ENCODE data around the gene RTP3.

DNA sequence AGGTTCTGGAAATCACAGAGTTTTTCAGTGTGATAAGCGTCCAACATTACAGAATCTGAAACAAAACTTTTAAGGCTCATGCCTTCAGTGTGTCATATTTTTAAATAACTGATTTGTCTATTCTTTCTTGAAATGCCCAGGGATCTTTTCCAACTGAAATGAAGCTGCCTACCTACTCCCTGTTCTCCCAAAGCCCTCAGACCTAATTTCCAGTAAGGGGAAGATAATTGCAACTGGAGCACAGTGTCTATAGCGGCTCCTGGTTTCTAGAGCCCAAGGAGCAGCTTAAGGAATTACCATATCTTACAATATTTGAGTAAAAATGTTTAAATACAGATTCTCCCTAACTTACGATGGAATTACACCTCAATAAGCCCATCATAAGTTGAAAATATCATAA lies 35.3 kb downstream of the RTP3 start:
- no peak for TF ChIP-seq CTCF (IDR thresholded peaks at IDR 0.05; ENCODE audit: low read length)
- no peak for TF ChIP-seq EZH2 (IDR thresholded peaks at IDR 0.05; ENCODE audit: borderline replicate concordance, low read length)
